ENCODE data around the gene M1AP.

M1AP gene

DNA sequence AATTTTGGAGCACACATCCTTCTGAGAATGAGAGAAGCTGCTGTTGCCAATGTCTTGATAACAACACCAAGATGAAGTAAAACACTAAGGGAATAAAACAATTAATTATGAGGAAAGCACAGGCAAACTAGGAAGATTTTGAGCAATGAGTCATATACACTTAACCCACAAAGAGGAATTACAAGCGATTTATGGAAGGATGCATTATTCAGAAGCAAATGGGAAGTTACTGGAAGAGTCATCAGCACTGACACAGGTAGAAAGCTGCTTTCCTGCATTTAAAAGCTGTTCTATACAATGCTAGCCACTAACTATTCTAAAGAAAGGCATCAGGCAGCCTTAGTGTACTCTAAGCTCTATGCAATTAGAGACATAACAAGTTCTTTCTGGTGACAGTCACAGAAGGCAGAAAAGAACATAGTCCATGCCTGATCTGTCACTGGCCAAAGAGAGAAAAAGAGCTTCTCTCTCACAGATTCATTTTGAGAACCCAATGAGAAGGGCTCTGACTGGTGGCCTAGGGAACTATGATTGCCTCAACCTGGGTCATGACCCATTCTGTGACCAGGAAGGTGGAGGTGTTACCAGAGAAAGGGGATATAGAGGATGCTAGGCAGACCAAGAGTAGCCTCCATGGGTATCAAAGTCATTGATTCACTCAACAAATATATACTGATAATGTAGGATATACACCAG, 45.4 kb downstream of the M1AP start:
- in situ Hi-C loops (cut with MboI; ENCODE audit: low sequenced_read_pairs): no loop called here

DNA sequence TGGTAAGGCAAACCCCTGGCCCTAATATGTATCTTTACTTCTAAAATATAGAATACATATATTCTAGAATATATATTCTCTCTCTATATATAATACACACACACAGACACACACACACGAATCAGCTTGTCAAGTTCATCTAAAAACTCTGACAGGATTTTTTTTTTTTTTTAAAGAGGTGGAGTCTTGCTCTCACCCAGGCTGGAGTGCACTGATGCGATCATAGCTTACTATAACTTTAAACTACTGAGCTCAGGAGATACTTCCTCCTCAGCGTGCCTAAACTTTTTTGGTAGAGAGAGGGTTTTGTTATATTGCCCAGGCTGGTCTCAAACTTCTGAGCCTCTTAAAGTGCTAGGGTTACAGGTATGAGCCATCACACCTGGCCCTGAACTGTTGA, 48.5 kb downstream of the M1AP start:
- in situ Hi-C loops (cut with MboI; ENCODE audit: low sequenced_read_pairs): no loop called here

DNA sequence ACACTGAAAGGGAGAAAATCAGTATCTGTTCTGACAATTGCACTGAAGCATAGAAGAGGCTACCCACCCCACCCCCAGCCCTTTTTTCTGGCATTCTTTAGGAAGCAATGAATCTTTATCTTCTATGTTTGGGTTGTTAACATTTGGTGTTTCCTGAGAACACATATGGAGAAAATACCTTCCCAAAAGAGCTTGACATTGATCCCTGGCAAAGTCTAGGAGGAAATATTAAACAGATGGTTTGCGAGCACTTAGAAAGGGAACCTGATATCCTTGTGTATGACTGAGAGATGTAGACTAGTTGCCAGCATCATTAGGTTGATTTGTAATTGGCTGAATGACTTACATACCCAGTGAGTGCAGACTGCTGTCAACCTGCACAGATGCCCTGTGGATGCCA, 50.7 kb downstream of the M1AP start:
- in situ Hi-C loops (cut with MboI; ENCODE audit: low sequenced_read_pairs): no loop called here

DNA sequence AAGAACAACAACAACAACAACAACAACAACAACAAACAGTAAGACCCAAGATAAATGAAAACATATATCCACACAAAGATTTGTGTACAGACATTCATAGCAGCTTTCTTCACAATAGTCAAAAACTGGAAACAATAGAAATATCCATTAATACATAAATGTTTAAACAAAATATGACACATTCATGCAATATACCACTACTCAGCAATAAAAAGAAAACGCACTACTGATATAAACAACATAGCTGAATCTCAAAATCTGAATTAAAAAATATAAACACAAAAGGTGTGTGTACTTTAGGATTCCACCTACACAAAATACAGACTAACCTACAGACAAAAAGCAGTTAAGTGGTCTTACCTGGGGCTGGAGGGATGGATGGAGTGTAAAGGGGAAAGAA, 51.5 kb downstream of the M1AP start:
- in situ Hi-C loops (cut with MboI; ENCODE audit: low sequenced_read_pairs): no loop called here

DNA sequence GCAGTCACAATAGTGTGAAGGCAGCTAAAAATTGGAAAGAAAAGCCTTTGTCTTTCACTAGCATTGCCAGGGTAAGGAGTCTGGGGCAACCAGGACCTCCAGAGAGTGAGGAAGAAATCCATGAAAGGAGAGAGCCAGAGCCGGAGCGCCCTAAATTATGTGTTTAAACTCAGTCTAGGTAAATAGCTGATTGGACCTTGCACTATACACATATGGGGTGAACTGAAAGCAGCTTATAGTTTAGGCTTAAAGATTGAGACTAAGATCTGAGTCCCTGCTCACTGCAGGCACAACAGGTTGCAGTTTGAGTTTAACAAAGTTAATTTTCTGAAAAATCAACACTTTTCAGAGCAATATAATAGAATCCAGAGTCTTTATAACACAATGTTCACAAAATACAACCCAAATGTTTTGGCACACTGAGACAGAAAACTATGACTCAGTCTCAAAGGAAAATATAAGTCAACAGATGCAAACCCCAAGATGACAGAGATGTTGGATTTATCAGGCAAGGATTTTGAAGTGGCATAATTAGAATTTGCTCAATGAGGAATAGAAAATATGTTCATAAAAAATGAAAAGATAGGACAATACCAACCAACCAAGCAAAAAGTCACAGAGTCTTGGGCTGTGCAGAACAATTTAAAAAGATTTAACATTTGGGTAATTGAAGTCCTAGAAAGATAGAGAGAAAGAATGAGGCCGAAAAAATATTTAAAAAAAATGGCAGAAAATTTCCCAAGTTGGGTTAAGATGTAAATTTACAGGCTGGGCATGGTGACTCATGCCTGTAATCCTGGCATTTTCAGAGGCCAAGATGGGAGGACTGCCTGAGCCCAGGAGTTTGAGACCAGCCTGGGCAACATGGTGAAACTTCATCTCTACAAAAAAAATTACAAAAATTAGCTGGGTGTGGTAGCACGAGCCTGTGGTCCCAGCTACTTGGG, 54.0 kb downstream of the M1AP start:
- in situ Hi-C loops (cut with MboI; ENCODE audit: low sequenced_read_pairs): no loop called here

DNA sequence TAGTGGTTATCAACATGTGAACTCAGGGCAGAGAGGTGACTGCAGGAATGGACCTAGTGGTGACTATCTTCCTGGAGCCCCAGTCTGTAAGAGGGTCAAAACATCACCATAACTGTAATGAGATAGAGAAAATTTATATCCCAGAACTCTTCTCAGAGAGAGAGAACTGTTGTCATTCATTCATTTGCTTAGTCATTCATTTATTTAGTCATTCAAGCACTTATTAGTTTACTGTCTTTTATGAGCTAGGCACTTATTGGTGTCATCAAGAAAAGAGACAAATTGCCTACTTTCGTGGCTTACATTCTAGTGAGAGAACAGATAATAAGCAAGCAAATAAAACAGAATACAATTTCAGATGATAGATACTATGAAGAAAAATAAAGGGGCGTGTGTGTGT, 59.5 kb downstream of the M1AP start:
- in situ Hi-C loops (cut with MboI; ENCODE audit: low sequenced_read_pairs): loop anchor here (10.0 kb wide), 1 partner anchor 104 kb away; the partner anchor contains the start of genes CCDC142 and TTC31

DNA sequence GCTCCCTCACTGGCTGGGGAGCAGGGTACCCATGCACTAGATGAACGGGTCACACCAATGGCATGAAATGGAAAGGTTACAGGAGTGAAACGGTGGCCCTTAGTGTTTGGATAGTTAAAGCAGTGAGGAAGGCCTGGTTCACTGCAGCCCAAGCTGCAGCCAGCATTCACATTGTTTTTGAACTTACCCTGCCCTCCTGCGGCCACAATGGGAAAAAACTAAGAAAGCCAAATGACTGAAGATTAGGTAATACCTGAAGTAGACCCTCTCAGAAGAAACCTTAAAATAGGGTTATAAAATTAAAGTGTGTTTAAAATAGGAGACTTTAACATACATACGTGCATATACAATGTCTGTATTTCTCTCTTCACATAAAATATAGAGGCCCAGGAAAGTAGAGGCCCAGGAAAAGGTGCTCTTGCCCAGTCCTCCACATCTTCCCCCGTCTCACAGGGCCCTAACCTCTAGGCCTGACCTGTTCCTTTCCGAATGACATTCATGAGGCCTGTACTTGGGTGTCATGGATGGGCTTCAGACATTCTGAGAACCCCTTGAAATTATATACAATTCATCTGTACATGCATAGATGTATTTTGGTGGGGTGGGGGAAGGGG, 60.4 kb downstream of the M1AP start:
- in situ Hi-C loops (cut with MboI; ENCODE audit: low sequenced_read_pairs): loop anchor here (10.0 kb wide), 1 partner anchor 103 kb away; the partner anchor contains the start of genes CCDC142 and TTC31

DNA sequence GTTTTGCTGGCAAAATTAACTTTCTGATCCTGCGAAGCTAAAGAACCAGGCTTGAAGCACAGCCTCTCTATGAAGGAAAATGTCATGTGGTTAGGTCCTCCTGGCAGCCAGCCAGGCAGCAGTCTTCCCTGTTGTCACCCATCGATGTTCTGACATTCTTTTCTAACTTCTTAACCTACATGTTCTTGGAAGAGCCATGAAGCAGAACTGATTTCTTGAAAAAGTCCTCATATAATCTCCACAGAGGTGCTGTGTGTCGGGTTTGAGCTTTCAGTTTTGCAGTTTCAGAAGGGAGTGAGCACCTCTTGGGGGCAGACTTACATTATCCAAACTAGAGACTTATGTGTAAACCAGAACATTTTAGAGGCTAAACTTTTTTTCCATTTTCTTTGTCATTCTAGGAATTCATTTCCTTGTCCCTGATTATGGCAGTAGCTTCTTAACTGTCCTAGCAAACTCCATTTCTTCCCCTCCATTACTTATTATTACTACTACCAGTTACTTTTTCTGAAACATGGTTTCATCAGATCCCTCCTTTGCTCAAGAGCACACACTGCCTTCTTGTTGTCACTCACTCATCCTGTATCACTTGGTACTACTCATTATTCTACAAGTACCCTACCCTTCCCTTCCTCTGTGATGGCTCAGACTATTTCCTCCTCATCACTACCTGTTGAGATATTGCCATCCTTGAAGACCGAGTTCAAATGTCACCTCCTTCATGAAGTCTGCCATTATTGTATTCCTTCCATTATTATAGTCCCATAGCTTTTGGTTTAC, 62.5 kb downstream of the M1AP start:
- in situ Hi-C loops (cut with MboI; ENCODE audit: low sequenced_read_pairs): loop anchor here (10.0 kb wide), 1 partner anchor 101 kb away; the partner anchor contains the start of genes CCDC142 and TTC31

DNA sequence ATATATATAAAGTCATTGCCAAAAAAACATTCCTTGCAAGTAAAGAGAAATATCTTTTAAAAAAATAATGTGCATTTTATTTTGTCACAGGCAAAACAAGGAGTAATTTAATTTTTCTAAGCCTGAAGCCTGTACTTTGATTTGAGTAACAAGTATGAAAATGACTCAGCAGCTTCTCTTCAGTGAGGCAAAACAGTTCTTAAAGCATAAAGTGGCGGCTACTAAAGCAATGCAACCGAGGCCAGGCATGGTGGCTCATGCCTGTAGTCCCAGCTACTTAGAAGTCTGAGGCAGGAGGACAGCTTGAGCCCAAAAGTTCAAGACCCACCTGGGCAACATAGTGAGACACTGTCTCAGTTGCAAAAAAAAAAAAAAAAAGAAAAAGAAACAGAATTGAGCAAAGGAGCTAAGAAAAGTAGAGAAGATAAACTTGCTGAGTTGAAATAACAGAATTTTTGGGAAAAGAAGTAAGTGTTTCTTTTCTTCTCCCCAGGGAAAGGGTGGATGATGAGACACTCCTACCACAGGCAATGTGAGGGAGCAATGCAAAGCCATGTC, 64.0 kb downstream of the M1AP start:
- in situ Hi-C loops (cut with MboI; ENCODE audit: low sequenced_read_pairs): loop anchor here (10.0 kb wide), 1 partner anchor 99 kb away; the partner anchor contains the start of genes CCDC142 and TTC31

DNA sequence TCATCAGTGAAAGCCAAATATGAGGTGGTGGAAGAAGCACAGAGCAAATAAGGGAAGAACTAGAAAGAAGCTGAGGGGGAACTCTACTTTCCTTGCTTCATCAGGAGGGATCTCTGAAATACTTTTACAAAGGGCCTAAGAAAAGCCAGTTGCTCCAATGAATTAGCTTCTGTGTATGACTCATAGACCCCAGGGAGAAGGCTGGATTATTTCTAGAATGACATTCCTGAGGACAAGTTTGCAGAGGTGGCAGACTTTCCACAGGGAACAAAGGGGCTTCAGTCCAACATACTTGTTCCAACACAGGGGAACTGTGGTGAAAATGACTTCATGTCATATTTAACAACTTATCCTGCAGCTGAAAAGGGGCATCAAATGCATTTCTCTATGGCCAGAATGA, 64.6 kb downstream of the M1AP start:
- in situ Hi-C loops (cut with MboI; ENCODE audit: low sequenced_read_pairs): loop anchor here (10.0 kb wide), 1 partner anchor 99 kb away; the partner anchor contains the start of genes CCDC142 and TTC31

DNA sequence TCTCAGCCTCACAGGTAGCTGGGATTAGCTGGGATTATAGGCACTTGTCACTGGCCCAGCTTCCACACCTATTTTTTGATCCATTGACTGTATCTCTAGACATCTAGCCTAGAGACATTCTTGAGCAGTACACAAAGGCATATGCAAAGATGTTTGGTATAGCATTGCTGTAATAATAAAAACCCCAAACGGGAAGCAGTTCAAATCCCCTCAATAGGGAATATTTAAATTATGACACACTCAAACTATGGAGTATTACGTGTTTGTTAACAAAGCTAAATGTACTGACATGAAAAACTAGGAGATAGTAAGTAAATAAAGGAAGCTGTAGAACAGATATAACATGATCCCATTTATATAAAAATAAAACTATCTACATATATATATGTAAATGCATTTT, 65.9 kb downstream of the M1AP start:
- in situ Hi-C loops (cut with MboI; ENCODE audit: low sequenced_read_pairs): loop anchor here (10.0 kb wide), 1 partner anchor 97 kb away; the partner anchor contains the start of genes CCDC142 and TTC31

DNA sequence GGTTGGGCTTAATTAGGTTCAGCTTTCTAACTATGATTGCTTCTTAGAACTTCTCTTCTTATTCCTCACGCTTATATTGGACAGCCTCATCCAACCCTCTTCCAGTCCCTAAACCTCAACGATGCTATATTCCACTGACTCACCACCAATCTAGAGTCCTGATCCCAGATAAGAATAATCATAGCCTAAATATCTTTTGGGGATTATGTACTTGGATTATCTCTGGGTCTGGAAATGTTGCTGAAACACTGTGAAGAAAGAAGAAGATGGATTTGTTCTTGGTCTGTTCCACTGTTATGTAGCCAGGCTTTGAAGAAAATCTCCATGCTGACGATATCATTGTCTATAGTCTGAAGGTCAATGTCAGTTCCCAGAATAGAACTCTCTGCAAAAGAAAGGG, 66.7 kb downstream of the M1AP start:
- in situ Hi-C loops (cut with MboI; ENCODE audit: low sequenced_read_pairs): loop anchor here (10.0 kb wide), 1 partner anchor 97 kb away; the partner anchor contains the start of genes CCDC142 and TTC31

DNA sequence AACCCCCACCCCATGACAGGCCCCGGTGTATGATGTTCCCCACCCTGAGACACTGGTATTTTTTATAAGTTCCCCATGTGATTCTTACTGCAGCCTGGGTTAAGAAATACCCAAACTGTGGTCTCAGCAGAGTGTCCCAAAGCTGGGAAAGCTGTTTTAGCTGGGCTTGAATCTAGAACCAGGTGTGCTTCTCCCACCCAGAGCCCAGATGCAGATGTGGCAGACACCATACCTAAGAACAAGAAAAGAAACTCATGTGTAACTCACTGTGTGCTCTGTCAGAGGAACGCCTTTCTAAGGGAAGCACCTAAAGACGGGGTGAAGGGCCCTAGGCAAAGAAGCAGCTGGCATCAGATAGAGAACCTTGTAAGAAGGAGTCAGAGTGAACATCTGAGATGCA, 69.7 kb downstream of the M1AP start:
- in situ Hi-C loops (cut with MboI; ENCODE audit: low sequenced_read_pairs): no loop called here

DNA sequence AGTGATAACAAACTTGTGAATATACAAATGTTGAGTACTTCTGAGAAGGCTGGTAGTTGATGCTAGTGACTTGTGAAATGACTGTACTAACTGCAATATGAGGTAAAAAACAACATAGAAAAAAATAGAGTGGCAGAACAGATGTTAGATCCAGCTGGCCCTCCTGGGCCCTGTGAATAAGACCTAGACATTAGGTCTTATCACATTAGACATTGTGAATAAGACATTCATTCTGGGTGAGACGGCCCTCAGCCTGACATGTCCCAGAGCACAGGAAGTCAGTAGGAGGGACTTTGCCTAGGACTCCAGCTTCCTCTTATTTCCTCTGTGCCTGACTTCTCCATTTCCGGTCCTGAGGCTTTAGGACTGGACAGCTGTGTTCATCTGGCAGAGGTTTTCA, 70.7 kb downstream of the M1AP start:
- in situ Hi-C loops (cut with MboI; ENCODE audit: low sequenced_read_pairs): no loop called here

DNA sequence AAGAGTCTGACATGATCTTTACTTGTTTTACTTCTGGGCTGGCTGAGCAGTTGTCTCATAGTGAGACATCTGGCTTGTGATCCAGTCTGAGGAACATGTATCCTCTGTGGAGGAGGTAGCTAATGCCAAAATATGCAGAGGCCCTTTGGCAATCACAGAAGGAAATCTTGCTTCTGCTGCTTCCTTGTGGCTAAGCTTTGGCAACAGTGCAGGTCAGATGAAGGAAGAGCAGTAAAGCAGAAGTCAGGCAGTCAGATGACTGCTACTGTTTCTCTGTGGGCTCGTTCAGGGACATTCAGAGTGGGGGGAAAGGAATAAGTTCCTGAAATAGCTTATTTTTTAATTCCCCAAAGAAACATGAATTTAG, 71.3 kb downstream of the M1AP start:
- in situ Hi-C loops (cut with MboI; ENCODE audit: low sequenced_read_pairs): no loop called here

DNA sequence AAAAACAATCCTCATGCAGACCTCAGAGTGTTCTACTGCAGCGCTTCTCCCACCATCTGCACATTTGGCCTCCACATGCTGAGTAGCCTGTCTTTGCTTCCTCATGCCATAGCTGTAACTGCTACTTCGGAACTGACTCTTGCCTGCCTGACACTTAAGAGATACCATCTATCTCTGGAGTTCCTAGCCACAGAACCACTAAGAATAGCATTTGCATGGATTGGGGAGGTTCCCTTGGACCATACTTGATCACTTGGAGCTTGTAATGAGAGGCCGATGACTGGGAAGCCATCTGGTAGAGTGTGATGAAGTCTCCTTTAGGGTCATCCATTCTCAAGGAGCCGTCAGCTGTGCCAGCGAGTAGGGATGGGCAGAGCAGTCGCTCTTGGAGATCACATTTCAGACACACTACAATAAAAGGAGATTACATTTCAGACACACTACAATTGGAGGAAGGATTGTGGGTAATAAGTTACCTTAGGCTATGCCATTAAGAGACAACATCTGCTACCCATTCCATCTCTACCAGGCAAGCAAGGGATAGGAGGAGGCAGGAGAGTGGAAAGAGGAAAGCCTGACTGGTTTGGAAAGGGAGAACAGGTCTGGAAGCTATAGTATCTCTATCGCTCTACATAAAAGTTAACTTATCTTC, 71.8 kb downstream of the M1AP start:
- in situ Hi-C loops (cut with MboI; ENCODE audit: low sequenced_read_pairs): no loop called here

DNA sequence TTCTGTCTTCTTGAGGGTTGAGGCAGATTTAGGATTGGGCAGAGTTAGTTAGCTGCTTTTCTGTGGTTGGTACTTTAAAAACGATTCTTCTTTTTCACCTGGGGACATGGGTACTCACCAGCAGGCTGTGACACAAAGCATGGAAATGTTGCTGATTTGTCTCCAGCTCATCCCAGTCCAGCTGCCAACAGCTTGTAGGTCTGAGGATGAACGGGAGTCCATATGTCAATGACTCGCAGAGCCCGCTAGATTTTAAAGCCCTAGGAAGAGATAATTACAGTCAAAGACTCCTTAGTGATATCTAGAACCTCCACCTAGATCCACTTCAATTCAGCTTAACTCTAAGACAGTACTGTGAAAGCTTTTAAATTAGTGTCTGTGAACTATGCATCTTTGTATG, 72.8 kb downstream of the M1AP start:
- in situ Hi-C loops (cut with MboI; ENCODE audit: low sequenced_read_pairs): no loop called here

DNA sequence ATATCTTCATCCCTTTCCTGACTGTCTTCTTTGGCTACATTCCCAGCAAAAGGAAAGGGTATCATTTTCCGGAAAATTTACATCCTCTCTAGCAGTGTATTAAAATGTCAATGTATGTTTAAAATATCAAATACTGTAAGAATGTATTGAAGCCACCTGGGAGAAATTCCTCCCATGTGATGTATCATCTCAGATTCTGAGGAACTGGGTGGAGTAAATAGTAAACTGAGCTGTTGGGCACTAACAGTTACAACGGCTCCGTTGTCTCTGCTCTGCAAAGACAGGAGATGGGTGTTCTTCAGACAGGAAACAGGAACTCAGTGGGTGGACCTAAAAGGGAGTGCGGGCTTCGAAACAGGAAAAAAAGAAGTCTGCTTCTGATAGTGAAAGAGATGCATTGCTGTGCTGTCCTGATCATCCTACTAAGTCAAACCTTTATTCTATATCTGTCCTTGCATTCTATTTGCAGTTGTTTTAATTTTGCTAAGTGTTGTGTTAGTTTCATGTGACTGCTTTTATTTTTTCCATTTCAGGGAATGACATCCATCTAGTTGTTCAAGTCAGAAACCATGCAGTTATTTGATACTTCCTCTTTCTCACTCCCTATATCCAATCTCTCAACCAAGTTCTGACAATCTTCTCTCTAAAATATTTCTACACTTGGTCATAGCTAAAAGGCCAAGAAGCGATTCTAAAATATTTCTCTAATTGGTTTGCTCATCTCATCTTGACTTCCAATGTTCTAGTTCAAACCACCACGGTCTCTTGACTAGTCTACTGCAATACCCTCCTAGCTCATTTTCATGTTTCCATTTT, 74.2 kb downstream of the M1AP start:
- in situ Hi-C loops (cut with MboI; ENCODE audit: low sequenced_read_pairs): no loop called here

Measured in HL-60/S4 treated with retinoic acid at 250 ng/mL for 4 days and 3 days (cell line).